Measurements from ENCODE around the gene CEP78. TPM values are rescaled to one million over a fixed set of nuclear protein-coding genes. Genes with fewer than 3 reads are reported as not detected.

Gene CEP78
- total RNA-seq, 4 donors from 2014 or later = 6.8 to 12.9 (median 9.4) TPM

DNA sequence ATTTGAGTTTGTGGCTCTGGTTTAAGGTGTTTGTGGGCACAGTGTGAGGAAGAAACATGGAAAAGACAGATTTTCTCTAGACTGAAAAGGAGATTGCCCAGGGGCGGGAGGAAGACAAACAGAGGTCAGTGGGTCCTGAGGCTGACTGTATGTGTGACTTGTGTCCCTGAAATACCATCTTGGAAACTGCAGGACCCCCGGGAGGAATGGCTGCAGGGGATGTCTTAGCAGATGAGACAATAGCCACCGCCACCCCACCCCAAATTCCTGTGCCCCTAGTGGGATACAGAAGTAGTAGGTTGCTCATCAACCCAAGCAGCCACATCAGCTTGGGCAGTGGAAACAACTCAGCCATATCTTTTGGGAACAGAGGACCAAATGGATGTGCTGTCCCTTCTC, 59.3 kb downstream of the CEP78 start:
- Histone ChIP-seq H3K36me3 (no peaks in the 10 kb centered on the region), H3K9me3 (no peaks in the 10 kb centered on the region), H3K4me3 (no peak overlapping the region), H3K4me1 (peaks cover 30 to 36% (median 31%) of the 10 kb centered on the region in 4 donors), H3K27me3 (peaks cover 0 to 7% (median 2%) of the 10 kb centered on the region in 4 donors), H3K27ac (replicated peaks in 1 of 4) (peak overlapping the region in 2 of 4 donors; percentile 72 to 86)
- TF ChIP-seq POLR2AphosphoS5 (IDR thresholded peaks at IDR 0.05) (no peak), POLR2A (IDR thresholded peaks at IDR 0.05; ENCODE audit: low read depth) (no peak), EP300 (IDR thresholded peaks at IDR 0.05) (no peak)
- TF ChIP-seq, protein P1, sequence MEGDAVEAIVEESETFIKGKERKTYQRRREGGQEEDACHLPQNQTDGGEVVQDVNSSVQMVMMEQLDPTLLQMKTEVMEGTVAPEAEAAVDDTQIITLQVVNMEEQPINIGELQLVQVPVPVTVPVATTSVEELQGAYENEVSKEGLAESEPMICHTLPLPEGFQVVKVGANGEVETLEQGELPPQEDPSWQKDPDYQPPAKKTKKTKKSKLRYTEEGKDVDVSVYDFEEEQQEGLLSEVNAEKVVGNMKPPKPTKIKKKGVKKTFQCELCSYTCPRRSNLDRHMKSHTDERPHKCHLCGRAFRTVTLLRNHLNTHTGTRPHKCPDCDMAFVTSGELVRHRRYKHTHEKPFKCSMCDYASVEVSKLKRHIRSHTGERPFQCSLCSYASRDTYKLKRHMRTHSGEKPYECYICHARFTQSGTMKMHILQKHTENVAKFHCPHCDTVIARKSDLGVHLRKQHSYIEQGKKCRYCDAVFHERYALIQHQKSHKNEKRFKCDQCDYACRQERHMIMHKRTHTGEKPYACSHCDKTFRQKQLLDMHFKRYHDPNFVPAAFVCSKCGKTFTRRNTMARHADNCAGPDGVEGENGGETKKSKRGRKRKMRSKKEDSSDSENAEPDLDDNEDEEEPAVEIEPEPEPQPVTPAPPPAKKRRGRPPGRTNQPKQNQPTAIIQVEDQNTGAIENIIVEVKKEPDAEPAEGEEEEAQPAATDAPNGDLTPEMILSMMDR (IDR thresholded peaks at IDR 0.05) = no peak
- WGBS = 87% methylated on average over 3 of the region's 3 CpGs
- intact Hi-C loops (cut with DNase I) = loop anchor here (5.0 kb wide), 1 partner anchor 33 kb away; no protein-coding TSS in a partner anchor
- DNase-seq (ENCODE audit: extremely low spot score) = no peak

- peak overlapping the region; percentile 71 to 86 (median 75) for H3K27ac ChIP-seq (replicated peaks in 1 of 4)
- H3K4me1 ChIP-seq = peaks cover 30 to 36% (median 31%) of the 10 kb centered on the region in 4 donors
- H3K9me3 ChIP-seq = no peaks in the 10 kb centered on the region
- intact Hi-C loops (cut with DNase I) = loop anchor here (5.0 kb wide), 1 partner anchor 33 kb away; no protein-coding TSS in a partner anchor
- H3K4me3 ChIP-seq = peak overlapping the region; percentile 65 to 82 (median 69)
- TF ChIP-seq, protein P1 (IDR thresholded peaks at IDR 0.05) = no peak
- TF ChIP-seq POLR2A (IDR thresholded peaks at IDR 0.05; ENCODE audit: low read depth) (no peak), POLR2AphosphoS5 (IDR thresholded peaks at IDR 0.05) (no peak), EP300 (IDR thresholded peaks at IDR 0.05) (no peak)
- 36% methylated on average over 6 of the region's 6 CpGs for WGBS
- no peaks in the 10 kb centered on the region for H3K36me3 ChIP-seq
- DNase-seq (ENCODE audit: extremely low spot score) = no peak
- H3K27me3 ChIP-seq = peaks cover 0 to 7% (median 2%) of the 10 kb centered on the region in 4 donors
These were observed 59.9 kb downstream of the CEP78 start for GRCh38 chr9:78295731-78296130.

GRCh38 chr9:78296201-78296892, 60.5 kb downstream of the CEP78 start:
- intact Hi-C loops (cut with DNase I) = loop anchor here (5.0 kb wide), 1 partner anchor 34 kb away; no protein-coding TSS in a partner anchor
- no peak for DNase-seq (ENCODE audit: extremely low spot score)
- Histone ChIP-seq H3K4me3 (peak overlapping the region; percentile 65 to 82 (median 69)), H3K4me1 (peaks cover 30 to 36% (median 31%) of the 10 kb centered on the region in 4 donors), H3K36me3 (no peaks in the 10 kb centered on the region), H3K27ac (replicated peaks in 1 of 4) (peak overlapping the region; percentile 71 to 86 (median 75)), H3K27me3 (peaks cover 0 to 7% (median 2%) of the 10 kb centered on the region in 4 donors), H3K9me3 (no peaks in the 10 kb centered on the region)
- WGBS = under 1% methylated on average over 32 of the region's 32 CpGs
- TF ChIP-seq POLR2A (IDR thresholded peaks at IDR 0.05; ENCODE audit: low read depth) = no peak
- TF ChIP-seq, protein P1 (IDR thresholded peaks at IDR 0.05) = no peak
- peak in 1 of 2 donors; percentile 11 for TF ChIP-seq POLR2AphosphoS5 (IDR thresholded peaks at IDR 0.05)

DNA sequence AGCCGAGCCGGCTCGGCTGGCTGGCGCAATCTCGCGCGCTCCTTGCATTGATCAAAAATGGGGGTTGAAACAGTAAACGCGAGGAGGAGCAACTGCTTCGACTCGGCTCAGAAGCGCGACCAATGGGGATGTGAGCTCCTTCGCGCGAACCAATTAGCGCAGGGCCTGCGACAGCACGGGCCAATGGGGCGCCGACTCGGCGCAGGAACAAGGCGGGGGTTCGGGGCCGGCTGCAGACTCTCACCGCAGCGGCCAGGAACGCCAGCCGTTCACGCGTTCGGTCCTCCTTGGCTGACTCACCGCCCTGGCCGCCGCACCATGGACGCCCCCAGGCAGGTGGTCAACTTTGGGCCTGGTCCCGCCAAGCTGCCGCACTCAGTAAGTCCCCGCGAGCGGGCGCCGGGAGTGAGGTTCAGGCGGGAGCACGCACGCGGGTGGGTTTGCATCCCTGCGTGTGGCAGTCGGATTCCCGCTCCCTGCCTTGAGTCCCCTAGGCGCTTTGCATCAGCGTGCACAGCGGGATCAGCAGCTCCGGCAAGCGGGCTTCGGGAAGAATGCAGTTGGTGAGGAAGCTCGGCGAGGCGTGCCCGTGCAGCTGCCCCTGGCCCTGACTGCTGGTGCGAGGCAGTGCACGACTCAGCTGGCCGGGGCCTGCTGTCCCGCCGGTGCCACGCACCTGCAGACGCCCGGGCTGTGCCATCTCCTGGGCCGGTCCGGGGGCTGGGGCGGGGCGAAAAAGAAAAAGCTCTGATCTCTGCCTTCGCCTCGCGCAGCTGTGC, 61.2 kb downstream of the CEP78 start, which contains the start of gene PSAT1:
Gene PSAT1, plus strand, starts transcription at position 233 of the 779 bp plus-strand sequence. Its CDS starts 86 bp downstream, at position 319.
- Histone ChIP-seq H3K4me3 (peak within 1 kb of the TSS; percentile 65 to 82 (median 69)), H3K9me3 (no peaks in the 10 kb centered on the region), H3K4me1 (peaks cover 30 to 36% (median 31%) of the 10 kb centered on the region in 4 donors), H3K27ac (replicated peaks in 1 of 4) (peak within 1 kb of the TSS; percentile 71 to 86 (median 75)), H3K36me3 (no peaks in the 10 kb centered on the region), H3K27me3 (peaks cover 0 to 7% (median 2%) of the 10 kb centered on the region in 4 donors)
- DNase-seq (ENCODE audit: extremely low spot score) = no peak
- peak; percentile 39 to 53 for TF ChIP-seq POLR2AphosphoS5 (IDR thresholded peaks at IDR 0.05)
- TF ChIP-seq, protein P1 (IDR thresholded peaks at IDR 0.05) = no peak
- WGBS = 0% methylated on average over 27 of the region's 76 CpGs
- intact Hi-C loops (cut with DNase I) = loop anchor here (5.0 kb wide), 1 partner anchor 35 kb away; no protein-coding TSS in a partner anchor

Measured in esophagus muscularis mucosa (tissue), 4 donors.